ENCODE results near the gene RNF220. TPM values are rescaled to one million over a fixed set of nuclear protein-coding genes. Genes with fewer than 3 reads are reported as not detected.
A peak's percentile ranks its signal among the peaks of the same experiment; 100 is the strongest.

The RNF220 gene
- total and polyA plus RNA-seq, 9 of the 15 experiments (the other 6 are each of a cell fraction or from before 2014, with no cell fraction given) = 5.1 to 117 (median 66.9) TPM

DNA sequence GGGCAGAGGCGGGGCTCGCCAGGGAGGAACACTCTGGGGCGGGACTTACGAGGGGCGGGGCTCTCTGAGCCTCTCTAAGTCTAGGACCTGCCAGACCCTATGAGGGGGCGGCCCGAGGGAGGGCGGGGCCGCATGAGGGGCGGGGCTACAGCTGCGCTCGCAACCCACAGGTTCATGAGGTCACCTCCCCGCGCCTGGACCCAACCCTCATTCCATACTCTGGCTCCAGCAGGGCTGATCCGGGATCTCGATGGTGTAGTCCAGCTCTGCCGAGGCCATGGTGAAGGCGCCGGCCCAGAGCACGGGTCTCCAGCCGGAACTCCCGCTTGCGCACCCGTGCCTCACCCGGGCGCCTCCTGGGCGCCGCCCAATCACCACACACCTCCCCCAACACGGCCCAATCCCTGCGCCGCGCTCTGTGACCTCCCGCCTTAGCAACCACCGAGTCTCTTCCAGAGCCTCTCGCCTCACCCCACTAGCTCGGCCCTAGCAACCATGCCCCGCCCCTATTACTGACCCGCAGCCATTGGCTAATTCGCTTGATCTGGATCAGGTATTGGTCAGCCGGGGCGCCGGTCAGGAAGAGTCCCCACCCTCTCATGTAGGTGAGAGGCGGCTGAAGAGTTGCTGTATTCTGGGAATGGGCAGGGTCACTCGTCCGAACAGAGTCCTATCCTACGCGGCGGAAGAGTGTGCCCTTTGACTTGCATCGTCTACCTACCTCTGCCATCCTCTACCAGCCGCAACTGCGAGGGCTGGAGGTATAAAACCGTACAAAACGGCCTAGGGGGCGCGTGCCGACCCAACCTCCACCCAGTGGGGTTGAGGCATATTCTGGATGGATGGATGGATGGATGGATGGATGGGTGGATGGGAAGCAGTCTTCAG, 269.3 kb downstream of the RNF220 start, which contains the start of the genes ARMH1 and TMEM53 (continued):
- TF ChIP-seq, protein P1, sequence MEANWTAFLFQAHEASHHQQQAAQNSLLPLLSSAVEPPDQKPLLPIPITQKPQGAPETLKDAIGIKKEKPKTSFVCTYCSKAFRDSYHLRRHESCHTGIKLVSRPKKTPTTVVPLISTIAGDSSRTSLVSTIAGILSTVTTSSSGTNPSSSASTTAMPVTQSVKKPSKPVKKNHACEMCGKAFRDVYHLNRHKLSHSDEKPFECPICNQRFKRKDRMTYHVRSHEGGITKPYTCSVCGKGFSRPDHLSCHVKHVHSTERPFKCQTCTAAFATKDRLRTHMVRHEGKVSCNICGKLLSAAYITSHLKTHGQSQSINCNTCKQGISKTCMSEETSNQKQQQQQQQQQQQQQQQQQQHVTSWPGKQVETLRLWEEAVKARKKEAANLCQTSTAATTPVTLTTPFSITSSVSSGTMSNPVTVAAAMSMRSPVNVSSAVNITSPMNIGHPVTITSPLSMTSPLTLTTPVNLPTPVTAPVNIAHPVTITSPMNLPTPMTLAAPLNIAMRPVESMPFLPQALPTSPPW (CRISPR knock-in tag; IDR thresholded peaks at IDR 0.05) = peak; percentile 82
- no peak for TF ChIP-seq HNRNPL (IDR thresholded peaks at IDR 0.05; ENCODE audit: low read depth, low read length)
- TF ChIP-seq, protein P2, sequence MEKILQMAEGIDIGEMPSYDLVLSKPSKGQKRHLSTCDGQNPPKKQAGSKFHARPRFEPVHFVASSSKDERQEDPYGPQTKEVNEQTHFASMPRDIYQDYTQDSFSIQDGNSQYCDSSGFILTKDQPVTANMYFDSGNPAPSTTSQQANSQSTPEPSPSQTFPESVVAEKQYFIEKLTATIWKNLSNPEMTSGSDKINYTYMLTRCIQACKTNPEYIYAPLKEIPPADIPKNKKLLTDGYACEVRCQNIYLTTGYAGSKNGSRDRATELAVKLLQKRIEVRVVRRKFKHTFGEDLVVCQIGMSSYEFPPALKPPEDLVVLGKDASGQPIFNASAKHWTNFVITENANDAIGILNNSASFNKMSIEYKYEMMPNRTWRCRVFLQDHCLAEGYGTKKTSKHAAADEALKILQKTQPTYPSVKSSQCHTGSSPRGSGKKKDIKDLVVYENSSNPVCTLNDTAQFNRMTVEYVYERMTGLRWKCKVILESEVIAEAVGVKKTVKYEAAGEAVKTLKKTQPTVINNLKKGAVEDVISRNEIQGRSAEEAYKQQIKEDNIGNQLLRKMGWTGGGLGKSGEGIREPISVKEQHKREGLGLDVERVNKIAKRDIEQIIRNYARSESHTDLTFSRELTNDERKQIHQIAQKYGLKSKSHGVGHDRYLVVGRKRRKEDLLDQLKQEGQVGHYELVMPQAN (IDR thresholded peaks at IDR 0.05; ENCODE audit: borderline replicate concordance) = peak; percentile 39; the same call in 1 of the 2 replicates
- peak; percentile 46 for TF ChIP-seq CCNT2 (IDR thresholded peaks at IDR 0.05; ENCODE audit: borderline replicate concordance, extremely low read depth, insufficient read length, low read depth, low read length)
- TF ChIP-seq ZEB2 (IDR thresholded peaks at IDR 0.05) = no peak
- 0 out of 2 replicates have a peak, but pooled peaks have one; percentile 37 for TF ChIP-seq ERF (CRISPR knock-in tag; IDR thresholded peaks at IDR 0.05)
- no peak for TF ChIP-seq ZNF133 (CRISPR knock-in tag; IDR thresholded peaks at IDR 0.05)
- no peak for TF ChIP-seq NBN (IDR thresholded peaks at IDR 0.05; ENCODE audit: low read depth)
- TF ChIP-seq, protein P3, sequence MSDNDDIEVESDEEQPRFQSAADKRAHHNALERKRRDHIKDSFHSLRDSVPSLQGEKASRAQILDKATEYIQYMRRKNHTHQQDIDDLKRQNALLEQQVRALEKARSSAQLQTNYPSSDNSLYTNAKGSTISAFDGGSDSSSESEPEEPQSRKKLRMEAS (CRISPR knock-in tag; IDR thresholded peaks at IDR 0.05) = peak; percentile 32

Measured in K562 (cell line).